Heart right ventricle (tissue), 16 donors: ENCODE results near the gene TRIM74. TPM values are rescaled to one million over a fixed set of nuclear protein-coding genes. Genes with fewer than 3 reads are reported as not detected.
"Not testable (repeated sequence)": the region's sequence is repeated elsewhere in the genome, so short reads cannot be mapped to it uniquely, and the experiment has no call there.

Experiments used
- ATAC-seq, 8 donors: fragments of 200-7000 bp; cut with Tn5 transposase; one replicate each; pipeline ENCODE4 v1.9.1; 2020; ENCODE audit warnings: mild to moderate bottlenecking in 8 of 8, moderate library complexity in 8 of 8, moderate number of reproducible peaks in 1 of 8
- DNase-seq, 2 donors: peaks; one replicate each; pipeline ENCODE4 v3.0.0-alpha.2; 2020
- H3K27ac ChIP-seq, 10 donors: fragments of 200-600 bp; sonication (generic) in 2 of 10; one replicate each; pipeline versions ENCODE4 v1.5.0 to v1.8.0; 2020 to 2022; ENCODE audit warnings: mild to moderate bottlenecking in 3 of 10
- H3K27me3 ChIP-seq, 7 donors: fragments of 200-600 bp; one replicate each; pipeline ENCODE4 v1.8.0; 2021 to 2022; ENCODE audit warnings: mild to moderate bottlenecking in 2 of 7
- H3K36me3 ChIP-seq, 9 donors: fragments of 200-600 bp; sonication (generic) in 1 of 9; one replicate each; pipeline versions ENCODE4 v1.5.0 to v1.8.0; 2020 to 2022; ENCODE audit warnings: mild to moderate bottlenecking in 2 of 9
- H3K4me1 ChIP-seq, 9 donors: fragments of 200-600 bp; sonication (generic) in 1 of 9; one replicate each; pipeline versions ENCODE4 v1.5.0 to v1.8.0; 2020 to 2022; ENCODE audit warnings: mild to moderate bottlenecking in 4 of 9
- H3K4me3 ChIP-seq, 10 donors: fragments of 200-600 bp; sonication (generic) in 2 of 10; one replicate each; pipeline versions ENCODE4 v1.5.0 to v1.8.0; 2020 to 2022; ENCODE audit warnings: mild to moderate bottlenecking in 7 of 10, moderate library complexity in 2 of 10
- H3K9me3 ChIP-seq, 11 donors: fragments of 200-600 bp in 10 of 11; sonication (generic) in 2 of 11; one replicate each; pipeline versions ENCODE4 v1.5.0 to v1.8.0; 2013 to 2022; ENCODE audit warnings: mild to moderate bottlenecking in 2 of 11, control low read depth in 1 of 11, moderate library complexity in 1 of 11
- WGBS, 2 donors: extraction: QIAGEN DNeasy Blood & Tissue Kit; methylation state at CpG; one replicate each; pipeline ENCODE4 v1.1.7; 2013; ENCODE audit warnings: inconsistent platforms in 1 of 2; 5-methylcytosine and 5-hydroxymethylcytosine counted together
- intact Hi-C, 10 donors: fragments of 100-400 bp; cut with DNase I; formaldehyde crosslinking; loops; one replicate each; pipeline versions ENCODE4 v1.11.1 to v1.14.2; 2022
- polyA plus RNA-seq, 2 donors: library from polyadenylated mRNA; stranded (reverse); fragments of 200-250 nt; gene quantifications; one replicate each; pipeline ENCODE4 v1.2.3, GENCODE V29; 2013
- total RNA-seq, 10 donors: library from RNA; stranded (reverse); fragmentation: NEBNext Ultra II Directional in 3 of 10; extraction: Animal tissue kit (Norgen Biotek cat#: 25700) in 3 of 10; gene quantifications; one replicate each; pipeline versions ENCODE4 v1.2.1 to v1.2.4, GENCODE V29; 2021 to 2023
- TF ChIP-seq, protein P1 (sequence below), 9 donors: fragments of 200-600 bp; sonication (generic) in 2 of 9; IDR thresholded peaks; one replicate each; pipeline versions ENCODE4 v1.5.0 to v1.8.0; 2021 to 2022; ENCODE audit warnings: antibody characterized with exemption in 9 of 9, mild to moderate bottlenecking in 5 of 9, moderate library complexity in 1 of 9
- donor health status: Arrhythmogenic right ventricular cardiomyopathy.
- donor health status: ischemic (EF 13 %, LVEDD 7.1; RV severe dilation, severe dysfunction).
- donor health status: healthy with polysubstance abuse.
- donor health status: DM: no; HTN: yes; CAD: no.
- donor health status: DM: no; HTN: no; CAD: no.
- donor health status: ischemic (EF 25% LVEDD 6.9; RV normal size, moderate dysfunction).
- donor health status: ischemic (EF 25% LVEDD 5.7; RV mildly dilated, moderate dysfunction).
- donor health status: healthy.
- donor health status: DM: yes; HTN: yes; CAD: no.
- donor health status: Ischemic cardiomyopathy.
- donor health status: ischemic (EF 35%, LVEDD 5.7; RV mildly dilated, moderate dysfunction).
- donor health status: nonischemic (EF 11% LVEDD 7.7; RV severe dilation, severe dysfunction).
- donor health status: DM: yes; HTN: yes; CAD: no.
- donor health status: PGD.
- donor health status: ischemic (EF 29% LVEDD 5.4; RV normal size, mild dysfunction).
- donor health status: nonischemic (EF 23%, LVEDD 6.1; RV moderate dilation, normal function).

The TRIM74 gene
- total and polyA plus RNA-seq, 12 donors = 0.14 to 0.72 (median 0.35) TPM; not detected in 6

DNA sequence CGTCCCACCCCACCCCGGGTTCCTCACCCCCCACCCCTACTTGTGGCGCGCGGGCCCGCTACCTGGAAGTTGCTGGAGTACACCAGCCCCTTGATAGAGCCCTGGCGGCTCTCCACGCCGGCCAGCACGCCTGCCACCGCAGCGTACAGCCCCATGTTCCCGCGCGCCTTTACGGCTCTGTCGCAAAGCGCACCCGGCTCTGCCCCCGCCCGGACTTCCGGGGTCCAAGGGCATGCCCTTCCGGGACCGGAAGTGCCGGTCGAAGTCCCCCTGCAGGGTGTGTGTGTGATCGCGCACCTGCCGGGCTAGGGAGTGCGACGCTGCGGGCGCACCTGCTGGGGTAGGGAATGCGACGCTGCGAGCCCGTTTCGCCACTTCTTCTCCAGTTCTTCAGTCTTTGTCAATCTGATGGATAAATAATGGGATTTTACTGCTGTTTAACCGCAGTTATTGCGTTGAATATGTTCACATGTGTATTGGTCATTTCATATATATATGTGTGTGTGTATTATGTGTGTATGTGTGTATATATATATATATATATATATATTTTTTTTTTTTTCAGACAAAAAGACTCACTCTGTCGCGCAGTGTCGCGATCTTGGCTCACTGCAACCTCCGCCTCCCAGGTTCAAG, 14.6 kb downstream of the TRIM74 start:
- intact Hi-C loops, H3K27ac ChIP-seq, H3K9me3 ChIP-seq, H3K4me1 ChIP-seq, DNase-seq, H3K36me3 ChIP-seq, H3K27me3 ChIP-seq: not testable (repeated sequence)
- peak; percentile 94 to 98 (median 96) for ATAC-seq
- 0 to 20% methylated on average over 9 to 17 of the region's 45 CpGs for WGBS, 2 donors
- H3K4me3 ChIP-seq = peak overlapping the region in 9 of 10 donors; percentile 28 to 51 (median 49)

DNA sequence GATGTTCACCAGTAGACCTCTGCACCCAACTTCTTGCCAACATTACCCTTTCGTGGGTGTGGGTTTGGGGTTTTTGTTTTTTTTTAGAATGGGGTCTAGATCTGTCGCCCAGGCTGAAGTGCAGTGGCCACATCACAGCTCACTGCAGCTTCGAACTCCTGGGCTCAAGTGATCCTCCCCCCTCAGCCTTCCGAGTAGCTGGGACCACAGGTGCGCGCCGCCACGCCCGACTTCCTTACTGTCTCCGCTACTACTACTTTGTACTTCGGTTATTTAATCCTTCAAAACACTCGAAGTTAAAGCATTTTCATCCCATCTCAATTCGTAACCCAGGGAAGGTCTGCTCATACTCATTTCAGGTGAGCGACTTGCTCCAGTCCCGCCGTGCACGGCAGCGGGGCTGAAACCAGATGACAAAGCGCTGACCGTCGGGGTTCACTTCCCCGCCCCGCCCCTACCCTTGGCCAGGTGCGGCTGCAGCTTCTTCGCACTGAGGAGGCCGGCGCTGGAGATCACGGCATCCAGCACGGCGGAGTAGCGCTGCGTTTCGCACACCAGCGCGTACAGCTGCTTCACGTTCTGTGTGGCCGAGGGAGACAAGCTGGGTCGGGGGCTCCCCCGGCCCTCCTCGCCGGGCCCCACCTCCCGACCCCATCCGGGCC, 15.2 kb downstream of the TRIM74 start:
- H3K4me1 ChIP-seq, H3K27me3 ChIP-seq, DNase-seq, H3K27ac ChIP-seq, H3K9me3 ChIP-seq, H3K36me3 ChIP-seq, intact Hi-C loops: not testable (repeated sequence)
- H3K4me3 ChIP-seq = peak overlapping the region in 9 of 10 donors; percentile 28 to 51 (median 49)
- WGBS, 2 donors = 8 to 29% methylated on average over 1 to 2 of the region's 43 CpGs
- ATAC-seq = peak; percentile 23 to 67 (median 36)

DNA sequence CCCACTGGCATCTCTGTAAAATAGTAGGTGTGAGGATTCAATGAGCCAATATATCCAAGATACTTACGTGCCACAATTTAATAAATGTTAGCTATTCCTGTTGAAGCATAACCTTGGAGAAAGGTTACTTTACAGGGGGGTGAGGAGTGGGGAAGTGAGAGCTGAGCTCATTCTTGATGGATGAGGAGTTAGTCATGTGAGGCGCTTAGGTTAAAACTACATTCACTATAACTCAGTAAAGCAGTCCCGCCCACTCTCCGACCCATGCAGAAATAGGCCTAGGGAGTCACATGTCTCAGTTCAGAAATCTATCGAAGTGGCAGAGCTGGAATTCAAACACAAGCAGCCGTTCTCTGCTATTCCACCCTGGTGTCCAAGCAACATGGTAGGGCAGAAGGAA, 18.8 kb downstream of the TRIM74 start:
- ATAC-seq, H3K27ac ChIP-seq, DNase-seq, H3K27me3 ChIP-seq, intact Hi-C loops, H3K4me1 ChIP-seq, H3K9me3 ChIP-seq, H3K4me3 ChIP-seq: not testable (repeated sequence)
- WGBS, 2 donors = 82% methylated on average over 4 of the region's 6 CpGs; no CpG with 5 or more reads in 1 of the 2 donors
- peaks cover 0 to 30% (median 0%) of the 10 kb centered on the region in 9 donors for H3K36me3 ChIP-seq

DNA sequence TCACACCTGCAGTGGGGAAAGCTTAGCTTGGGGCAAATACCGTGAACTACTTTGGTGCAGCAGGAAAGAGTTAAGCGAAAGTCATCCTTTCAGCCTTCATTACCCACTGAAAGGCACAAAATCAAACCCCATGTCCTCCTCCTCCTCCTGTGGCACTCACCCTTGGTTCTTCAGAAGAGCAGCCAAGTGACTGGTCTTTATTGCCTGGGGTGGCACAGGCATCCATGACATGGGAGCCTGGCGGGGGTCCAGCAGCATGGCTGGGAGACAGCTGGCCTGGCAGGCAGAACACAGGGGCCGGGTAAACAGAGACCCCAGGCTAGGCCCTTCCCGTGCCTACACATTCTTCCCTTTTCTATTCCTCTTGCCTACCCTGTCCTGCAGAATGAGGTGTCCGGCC, 19.6 kb downstream of the TRIM74 start:
- intact Hi-C loops, H3K4me3 ChIP-seq, H3K9me3 ChIP-seq, H3K27ac ChIP-seq, H3K27me3 ChIP-seq, H3K4me1 ChIP-seq: not testable (repeated sequence)
- ATAC-seq (peak in 1 of 8 donors; percentile 15), DNase-seq (peak; percentile 32 to 43)
- 63 to 80% methylated on average over 4 of the region's 6 CpGs for WGBS, 2 donors
- peaks cover 0 to 31% (median 0%) of the 10 kb centered on the region in 9 donors for H3K36me3 ChIP-seq

DNA sequence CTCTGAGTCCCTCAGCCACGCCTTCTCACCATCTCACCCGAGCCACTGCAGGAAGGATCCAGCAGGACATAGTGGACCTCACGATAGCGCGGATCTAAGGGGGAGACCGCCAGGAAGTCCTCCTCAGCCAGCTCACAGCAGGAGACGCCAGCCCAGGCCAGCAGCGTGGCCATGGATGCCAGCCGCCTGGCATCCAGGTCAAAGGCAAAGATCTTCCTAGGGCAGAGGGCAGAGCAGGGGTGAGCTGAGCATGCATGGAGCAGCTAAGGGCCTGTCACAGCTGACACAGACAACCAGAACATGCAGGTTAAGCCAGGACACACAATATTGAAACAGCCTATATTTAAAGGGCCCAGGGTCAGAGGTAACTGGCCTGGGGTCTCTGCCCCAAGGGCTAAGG, 20.0 kb downstream of the TRIM74 start:
- WGBS, 2 donors = 79 to 81% methylated on average over 9 of the region's 9 CpGs
- H3K4me3 ChIP-seq, H3K4me1 ChIP-seq, intact Hi-C loops, DNase-seq, H3K27ac ChIP-seq, ATAC-seq, H3K27me3 ChIP-seq, H3K9me3 ChIP-seq: not testable (repeated sequence)
- peaks cover 0 to 31% (median 0%) of the 10 kb centered on the region in 9 donors for H3K36me3 ChIP-seq

DNA sequence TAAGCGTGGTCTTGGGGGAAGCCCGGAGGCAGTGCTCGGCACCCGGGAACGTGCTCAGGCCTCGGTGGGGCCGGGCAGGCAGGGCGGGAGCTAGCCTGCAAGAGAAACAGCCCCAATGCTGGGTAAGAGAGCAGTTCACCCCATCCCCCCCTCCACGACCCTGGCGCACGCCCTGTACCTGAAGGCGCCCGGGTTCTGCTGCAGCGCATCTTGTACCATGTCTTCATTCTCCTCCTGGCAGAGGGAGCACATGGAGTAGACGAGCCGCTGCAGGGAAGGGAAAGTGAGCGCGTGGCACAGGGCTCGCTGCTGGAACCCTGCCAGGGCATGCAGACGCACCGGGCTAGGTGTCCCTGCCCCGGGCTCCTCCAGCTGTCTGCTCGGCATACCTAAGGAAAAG, 20.6 kb downstream of the TRIM74 start:
- H3K4me1 ChIP-seq, H3K27me3 ChIP-seq, ATAC-seq, H3K27ac ChIP-seq, DNase-seq, H3K9me3 ChIP-seq, H3K4me3 ChIP-seq, intact Hi-C loops: not testable (repeated sequence)
- peaks cover 0 to 33% (median 0%) of the 10 kb centered on the region in 9 donors for H3K36me3 ChIP-seq
- WGBS, 2 donors = 72 to 78% methylated on average over 15 of the region's 23 CpGs

DNA sequence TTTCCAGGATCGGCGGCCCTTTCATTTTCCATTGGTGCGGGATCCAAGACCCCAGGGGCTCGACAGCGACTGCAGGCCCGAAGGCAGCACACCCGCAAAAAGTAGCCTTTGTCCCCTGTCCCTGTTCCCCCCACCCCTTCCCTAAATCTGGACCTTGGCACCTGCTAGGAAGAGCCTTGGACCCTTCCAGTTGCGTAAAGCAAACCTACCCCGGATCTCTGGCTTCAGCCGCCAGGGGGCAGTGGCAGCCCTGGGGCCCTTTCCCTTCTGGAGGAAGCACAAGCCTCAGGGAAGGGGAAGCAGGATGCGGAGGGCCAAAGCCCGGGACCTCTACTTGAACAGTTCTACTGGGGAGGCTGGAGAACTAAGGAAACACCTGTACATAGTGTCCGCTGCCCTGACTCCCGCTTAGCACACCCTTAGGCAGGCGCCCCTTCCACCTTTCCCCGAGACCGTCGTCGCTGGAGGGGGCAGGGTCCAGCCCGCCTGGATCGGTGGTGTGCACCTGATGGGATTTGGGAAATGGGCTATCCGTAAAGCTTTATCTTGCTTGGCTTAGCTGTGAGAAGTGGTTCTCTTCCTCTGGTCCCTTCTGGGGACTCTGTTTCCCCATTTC, 23.0 kb downstream of the TRIM74 start:
- not testable (repeated sequence) for DNase-seq

DNA sequence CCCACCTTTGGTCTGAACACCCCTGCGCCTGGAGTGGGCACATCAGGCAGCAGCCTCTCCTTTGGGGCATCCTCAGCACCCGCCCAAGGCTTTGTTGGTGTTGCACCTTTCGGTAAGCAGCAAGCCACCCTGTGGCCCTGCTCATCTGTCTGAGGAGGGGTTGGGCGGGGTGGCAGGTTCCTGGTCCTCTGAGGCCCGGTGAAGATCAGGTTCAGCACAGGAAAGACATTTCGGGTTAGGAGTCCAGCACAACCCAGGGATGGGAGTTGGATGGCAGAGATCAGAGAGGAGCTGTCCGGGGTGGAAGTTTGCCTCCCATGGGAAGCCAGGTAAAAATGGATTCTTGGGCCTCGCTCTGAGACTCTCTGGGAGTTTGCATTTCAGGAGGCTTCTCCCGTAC, 23.7 kb downstream of the TRIM74 start:
- WGBS, 2 donors = 78 to 91% methylated on average over 6 to 9 of the region's 9 CpGs
- H3K4me1 ChIP-seq, H3K27ac ChIP-seq, H3K4me3 ChIP-seq, H3K9me3 ChIP-seq, H3K27me3 ChIP-seq, intact Hi-C loops, DNase-seq: not testable (repeated sequence)
- H3K36me3 ChIP-seq = peaks cover 0 to 45% (median 0%) of the 10 kb centered on the region in 9 donors
- ATAC-seq = peak in 1 of 8 donors; percentile 4

More for the DNA sequence above, 23.0 kb downstream of the TRIM74 start:
- H3K27me3 ChIP-seq, H3K4me1 ChIP-seq, H3K4me3 ChIP-seq, intact Hi-C loops, H3K9me3 ChIP-seq, H3K27ac ChIP-seq: not testable (repeated sequence)
- H3K36me3 ChIP-seq = peaks cover 0 to 42% (median 0%) of the 10 kb centered on the region in 9 donors
- WGBS, 2 donors = 83 to 84% methylated on average over 20 to 22 of the region's 22 CpGs
- peak in 3 of 8 donors; percentile 6 to 25 (median 17) for ATAC-seq
- TF ChIP-seq, protein P1, sequence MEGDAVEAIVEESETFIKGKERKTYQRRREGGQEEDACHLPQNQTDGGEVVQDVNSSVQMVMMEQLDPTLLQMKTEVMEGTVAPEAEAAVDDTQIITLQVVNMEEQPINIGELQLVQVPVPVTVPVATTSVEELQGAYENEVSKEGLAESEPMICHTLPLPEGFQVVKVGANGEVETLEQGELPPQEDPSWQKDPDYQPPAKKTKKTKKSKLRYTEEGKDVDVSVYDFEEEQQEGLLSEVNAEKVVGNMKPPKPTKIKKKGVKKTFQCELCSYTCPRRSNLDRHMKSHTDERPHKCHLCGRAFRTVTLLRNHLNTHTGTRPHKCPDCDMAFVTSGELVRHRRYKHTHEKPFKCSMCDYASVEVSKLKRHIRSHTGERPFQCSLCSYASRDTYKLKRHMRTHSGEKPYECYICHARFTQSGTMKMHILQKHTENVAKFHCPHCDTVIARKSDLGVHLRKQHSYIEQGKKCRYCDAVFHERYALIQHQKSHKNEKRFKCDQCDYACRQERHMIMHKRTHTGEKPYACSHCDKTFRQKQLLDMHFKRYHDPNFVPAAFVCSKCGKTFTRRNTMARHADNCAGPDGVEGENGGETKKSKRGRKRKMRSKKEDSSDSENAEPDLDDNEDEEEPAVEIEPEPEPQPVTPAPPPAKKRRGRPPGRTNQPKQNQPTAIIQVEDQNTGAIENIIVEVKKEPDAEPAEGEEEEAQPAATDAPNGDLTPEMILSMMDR (IDR thresholded peaks at IDR 0.05) = peak in 6 of 9 donors; percentile 21 to 48 (median 27)

DNA sequence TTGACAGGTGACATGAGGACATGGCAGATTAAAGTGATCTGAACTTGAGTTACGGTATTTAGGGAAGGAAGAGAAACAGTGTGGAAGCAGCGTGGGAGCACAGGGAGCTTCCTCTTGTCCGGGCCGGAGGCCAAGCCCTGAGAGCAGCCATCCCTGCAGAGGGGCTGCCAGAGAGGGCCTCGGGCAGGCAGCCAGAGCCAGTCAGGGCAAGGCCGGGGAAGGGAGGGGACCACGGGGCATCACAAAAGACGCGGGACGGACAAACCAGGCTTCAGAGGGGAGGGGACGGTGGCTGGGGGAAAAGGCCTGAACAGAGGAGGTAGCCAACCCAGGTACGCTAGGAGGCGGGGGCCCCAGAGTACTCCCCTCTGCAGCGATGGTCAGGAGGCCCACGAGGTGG, 24.3 kb downstream of the TRIM74 start:
- H3K9me3 ChIP-seq, H3K4me3 ChIP-seq, H3K4me1 ChIP-seq, H3K27ac ChIP-seq, H3K27me3 ChIP-seq, intact Hi-C loops: not testable (repeated sequence)
- DNase-seq = peak in 1 of 2 donors; percentile 22
- H3K36me3 ChIP-seq = peaks cover 0 to 47% (median 0%) of the 10 kb centered on the region in 9 donors
- ATAC-seq = peak; percentile 63 to 84 (median 75)
- 4 to 35% methylated on average over 8 to 9 of the region's 15 CpGs for WGBS, 2 donors

DNA sequence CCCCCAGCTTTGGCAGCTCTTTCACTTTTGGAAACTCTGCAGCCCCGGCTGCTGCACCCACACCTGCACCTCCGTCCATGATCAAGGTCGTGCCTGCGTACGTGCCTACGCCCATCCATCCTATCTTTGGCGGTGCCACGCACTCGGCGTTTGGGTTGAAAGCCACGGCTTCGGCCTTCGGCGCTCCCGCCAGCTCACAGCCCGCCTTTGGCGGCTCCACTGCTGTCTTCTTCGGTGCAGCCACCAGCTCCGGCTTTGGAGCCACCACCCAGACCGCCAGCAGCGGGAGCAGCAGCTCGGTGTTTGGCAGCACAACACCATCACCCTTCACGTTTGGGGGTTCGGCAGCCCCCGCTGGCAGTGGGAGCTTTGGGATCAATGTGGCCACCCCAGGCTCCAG, 26.3 kb downstream of the TRIM74 start:
- 97 to 98% methylated on average over 18 to 25 of the region's 25 CpGs for WGBS, 2 donors
- intact Hi-C loops, H3K27me3 ChIP-seq, DNase-seq, ATAC-seq, H3K4me3 ChIP-seq, H3K27ac ChIP-seq, H3K9me3 ChIP-seq, H3K4me1 ChIP-seq: not testable (repeated sequence)
- peaks cover 0 to 48% (median 8%) of the 10 kb centered on the region in 9 donors for H3K36me3 ChIP-seq
